ENCODE measurements around the gene SHISA7.

Gene SHISA7

GRCh38 chr19:55390461-55390880 lies 52.6 kb downstream of the SHISA7 start:
- no peak for DNase-seq (ENCODE audit: low read depth, low spot score)

- no peak for DNase-seq (ENCODE audit: low read depth, low spot score)
These were observed 53.4 kb downstream of the SHISA7 start for GRCh38 chr19:55389386-55390317.

GRCh38 chr19:55387736-55388497 lies 55.2 kb downstream of the SHISA7 start:
- DNase-seq (ENCODE audit: low read depth, low spot score) = no peak

- no peak for DNase-seq (ENCODE audit: low read depth, low spot score)
These were observed 56.6 kb downstream of the SHISA7 start for GRCh38 chr19:55386493-55386971.

GRCh38 chr19:55385724-55386492 lies 57.2 kb downstream of the SHISA7 start, which contains the start of gene RPL28:
RPL28 (plus strand) TSS chr19:55385932; CDS start chr19:55386358, 426 bp downstream.
- peak; percentile 93 for DNase-seq (ENCODE audit: low read depth, low spot score)

GRCh38 chr19:55384920-55385723 lies 58.0 kb downstream of the SHISA7 start:
- peak; percentile 89 for DNase-seq (ENCODE audit: low read depth, low spot score)

GRCh38 chr19:55384131-55384919 lies 58.8 kb downstream of the SHISA7 start, which contains the start of gene TMEM238:
TMEM238 (minus strand) TSS chr19:55384292; CDS start chr19:55384259, 33 bp downstream.
- no peak for DNase-seq (ENCODE audit: low read depth, low spot score)

GRCh38 chr19:55383279-55384130 lies 59.6 kb downstream of the SHISA7 start:
- no peak for DNase-seq (ENCODE audit: low read depth, low spot score)

GRCh38 chr19:55382522-55383054 lies 60.5 kb downstream of the SHISA7 start:
- no peak for DNase-seq (ENCODE audit: low read depth, low spot score)

GRCh38 chr19:55382013-55382412 lies 61.1 kb downstream of the SHISA7 start:
- no peak for DNase-seq (ENCODE audit: low read depth, low spot score)

- no peak for DNase-seq (ENCODE audit: low read depth, low spot score)
These were observed 63.9 kb downstream of the SHISA7 start for GRCh38 chr19:55379174-55379573.
